GM13976 (cell line): ENCODE measurements around the gene AGBL1.

ENCODE experiments used
- DNase-seq: peaks from one replicate; pipeline ENCODE4 v3.0.0; 2012; ENCODE audit warnings: low spot score
- CTCF ChIP-seq: IDR thresholded peaks from 2 replicates; pipeline ENCODE4 v1.5.1; 2012; ENCODE audit warnings: borderline replicate concordance, mild to moderate bottlenecking; ENCODE audit not compliant: insufficient read depth; ENCODE audit errors: extremely low read depth, missing control alignments, control extremely low read depth
- in situ Hi-C: fragments of 300-500 bp; cut with MboI; formaldehyde crosslinking; loops from one replicate; pipeline ENCODE4 v1.12.0; 2022; ENCODE audit warnings: low sequenced_read_pairs, mixed read lengths, inconsistent platforms; ENCODE audit not compliant: unreplicated experiment

AGBL1 gene

GRCh38 chr15:86839502-86839901 lies 759.8 kb downstream of the AGBL1 start:
- in situ Hi-C loops = no loop called here
- DNase-seq = no peak
- TF ChIP-seq CTCF = no peak

DNA sequence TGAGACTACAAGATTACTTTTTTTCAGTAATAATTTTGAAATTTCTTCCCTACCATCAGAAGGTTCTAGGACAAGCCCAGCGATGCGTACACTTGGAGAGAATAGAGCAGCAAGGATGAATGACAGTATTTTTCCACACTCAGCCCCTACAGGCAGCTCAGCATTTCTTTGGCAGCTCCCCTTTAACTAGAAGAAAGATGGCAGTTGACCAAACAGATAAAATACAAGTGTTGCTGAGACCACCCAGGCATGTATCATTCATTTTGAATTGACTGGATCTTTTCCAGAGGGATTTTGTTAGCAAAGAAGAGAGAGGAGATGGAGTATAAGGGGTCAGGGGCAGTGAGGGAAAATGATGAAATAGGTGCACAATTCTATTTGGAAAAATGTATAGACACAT lies 761.3 kb downstream of the AGBL1 start:
- TF ChIP-seq CTCF = no peak

GRCh38 chr15:86842199-86842598 lies 762.5 kb downstream of the AGBL1 start:
- in situ Hi-C loops = no loop called here
- TF ChIP-seq CTCF = no peak
- DNase-seq = no peak

More for the DNA sequence above, 761.3 kb downstream of the AGBL1 start:
- no peak for DNase-seq
- in situ Hi-C loops = no loop called here

DNA sequence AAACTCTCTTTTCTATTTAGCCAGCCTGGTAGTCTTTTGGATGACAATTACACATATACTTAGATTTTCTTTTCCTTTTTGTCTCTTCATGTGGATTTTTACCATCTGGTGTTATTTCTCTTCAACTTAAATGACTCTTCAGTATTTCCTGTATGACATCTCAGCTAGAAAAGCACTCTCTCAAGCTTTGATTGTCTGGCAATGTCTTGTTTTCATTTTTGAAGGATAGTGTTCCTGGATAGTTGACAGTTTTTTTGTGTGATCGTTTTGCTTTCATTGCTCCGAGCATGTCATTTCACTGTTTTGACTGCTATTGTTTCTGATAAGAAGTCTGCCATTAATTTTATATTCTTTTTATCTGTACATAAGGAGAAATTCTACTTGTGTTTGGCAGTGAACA lies 766.4 kb downstream of the AGBL1 start:
- no peak for TF ChIP-seq CTCF
- in situ Hi-C loops = no loop called here
- no peak for DNase-seq

GRCh38 chr15:86849136-86849535 lies 769.5 kb downstream of the AGBL1 start:
- TF ChIP-seq CTCF = no peak
- in situ Hi-C loops = no loop called here
- no peak for DNase-seq

- no peak for TF ChIP-seq CTCF
- in situ Hi-C loops = no loop called here
- DNase-seq = no peak
These were observed 770.1 kb downstream of the AGBL1 start for GRCh38 chr15:86849558-86850285.

DNA sequence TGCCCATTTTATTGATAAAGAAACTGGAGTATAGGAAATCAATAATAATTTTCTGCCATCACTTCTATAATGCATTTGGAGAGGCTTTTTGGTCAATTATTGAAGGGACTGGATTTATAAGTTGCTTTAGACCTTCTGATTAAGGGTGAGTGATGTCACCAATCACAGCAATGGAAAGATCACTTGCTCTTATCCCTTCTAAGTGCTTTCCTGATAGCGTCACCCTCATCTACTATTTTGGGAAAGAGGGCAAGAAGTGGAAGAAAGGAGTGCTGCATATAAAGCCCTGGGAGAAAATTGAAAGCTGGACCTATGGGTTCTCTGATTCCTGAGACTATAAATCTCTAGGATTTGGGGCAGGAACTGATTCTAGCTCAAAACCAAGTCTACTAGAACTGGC lies 771.3 kb downstream of the AGBL1 start:
- DNase-seq = no peak
- in situ Hi-C loops = no loop called here
- TF ChIP-seq CTCF = no peak
